Right atrium auricular region (tissue), 2 donors: ENCODE measurements around the gene CAB39. TPM values are rescaled to one million over a fixed set of nuclear protein-coding genes. Genes with fewer than 3 reads are reported as not detected.
"Not testable (repeated sequence)": the region's sequence is repeated elsewhere in the genome, so short reads cannot be mapped to it uniquely, and the experiment has no call there.

ENCODE experiments used
- DNase-seq: peaks from one replicate; pipeline ENCODE4 v3.0.0-alpha.2; 2019; ENCODE audit warnings: low spot score
- H3K27ac ChIP-seq, 2 donors: fragments of 200-600 bp; sonication (generic); 1 replicate in 1 of 2; 2 replicates in 1 of 2; pipeline ENCODE4 v1.5.1; 2016 to 2019
- H3K27me3 ChIP-seq, 2 donors: fragments of 200-600 bp; sonication (generic); one replicate each; pipeline versions ENCODE4 v1.5.1 to v1.6.0; 2017 to 2019
- H3K36me3 ChIP-seq: fragments of 200-600 bp; sonication (generic); one replicate; pipeline ENCODE4 v1.5.1; 2016
- H3K4me1 ChIP-seq, 2 donors: fragments of 200-600 bp; sonication (generic); one replicate each; pipeline versions ENCODE4 v1.5.1 to v1.6.0; 2017 to 2019
- H3K4me3 ChIP-seq, 2 donors: fragments of 200-600 bp; sonication (generic); 1 replicate in 1 of 2; 2 replicates in 1 of 2; pipeline ENCODE4 v1.5.1; 2017 to 2019; ENCODE audit warnings: mild to moderate bottlenecking in 1 of 2, moderate library complexity in 1 of 2
- H3K9me3 ChIP-seq, 2 donors: fragments of 200-600 bp; sonication (generic); one replicate each; pipeline ENCODE4 v1.5.1; 2019
- total RNA-seq, 2 donors: library from RNA; depleted of rRNA; stranded (reverse); fragments of >200 nt; gene quantifications; one replicate each; pipeline ENCODE4 v1.1.0, GENCODE V29; 2016
- TF ChIP-seq, protein P1 (sequence below), 2 donors: fragments of 200-600 bp; sonication (generic); IDR thresholded peaks; one replicate each; pipeline ENCODE4 v1.5.1; 2019; ENCODE audit warnings: antibody characterized with exemption in 2 of 2

Gene CAB39
- total RNA-seq, 2 donors from 2014 or later, result 66.1 to 81.5 TPM

DNA sequence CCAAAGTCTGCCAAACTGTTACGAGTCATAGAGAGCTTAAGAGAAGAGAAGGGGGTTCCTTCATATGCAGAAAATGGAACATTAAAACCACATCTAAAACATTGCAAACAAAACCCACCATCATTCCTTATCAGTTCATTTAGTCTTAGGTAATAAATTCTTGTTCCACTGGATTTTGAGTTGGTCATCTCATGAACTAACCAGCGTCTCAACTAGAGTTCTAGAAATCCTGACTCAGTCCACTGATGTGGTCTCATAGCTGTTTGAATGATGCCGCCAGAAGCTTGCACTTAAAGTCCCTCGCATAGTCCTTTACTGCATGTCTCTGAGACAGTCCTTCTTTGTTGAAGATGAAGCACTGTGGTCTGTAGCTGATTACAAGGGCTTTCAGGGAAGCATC lies 15.0 kb upstream of the CAB39 start:
- DNase-seq, result peak; percentile 13
- Histone ChIP-seq H3K27ac (no peak overlapping the region), H3K27me3 (no peaks in the 10 kb centered on the region), H3K36me3 (no peaks in the 10 kb centered on the region), H3K4me1 (no peaks in the 10 kb centered on the region), H3K4me3 (no peak overlapping the region), H3K9me3 (peaks cover 0 to 5% of the 10 kb centered on the region in 2 donors)
- TF ChIP-seq, protein P1, sequence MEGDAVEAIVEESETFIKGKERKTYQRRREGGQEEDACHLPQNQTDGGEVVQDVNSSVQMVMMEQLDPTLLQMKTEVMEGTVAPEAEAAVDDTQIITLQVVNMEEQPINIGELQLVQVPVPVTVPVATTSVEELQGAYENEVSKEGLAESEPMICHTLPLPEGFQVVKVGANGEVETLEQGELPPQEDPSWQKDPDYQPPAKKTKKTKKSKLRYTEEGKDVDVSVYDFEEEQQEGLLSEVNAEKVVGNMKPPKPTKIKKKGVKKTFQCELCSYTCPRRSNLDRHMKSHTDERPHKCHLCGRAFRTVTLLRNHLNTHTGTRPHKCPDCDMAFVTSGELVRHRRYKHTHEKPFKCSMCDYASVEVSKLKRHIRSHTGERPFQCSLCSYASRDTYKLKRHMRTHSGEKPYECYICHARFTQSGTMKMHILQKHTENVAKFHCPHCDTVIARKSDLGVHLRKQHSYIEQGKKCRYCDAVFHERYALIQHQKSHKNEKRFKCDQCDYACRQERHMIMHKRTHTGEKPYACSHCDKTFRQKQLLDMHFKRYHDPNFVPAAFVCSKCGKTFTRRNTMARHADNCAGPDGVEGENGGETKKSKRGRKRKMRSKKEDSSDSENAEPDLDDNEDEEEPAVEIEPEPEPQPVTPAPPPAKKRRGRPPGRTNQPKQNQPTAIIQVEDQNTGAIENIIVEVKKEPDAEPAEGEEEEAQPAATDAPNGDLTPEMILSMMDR (IDR thresholded peaks at IDR 0.05), result no peak

DNA sequence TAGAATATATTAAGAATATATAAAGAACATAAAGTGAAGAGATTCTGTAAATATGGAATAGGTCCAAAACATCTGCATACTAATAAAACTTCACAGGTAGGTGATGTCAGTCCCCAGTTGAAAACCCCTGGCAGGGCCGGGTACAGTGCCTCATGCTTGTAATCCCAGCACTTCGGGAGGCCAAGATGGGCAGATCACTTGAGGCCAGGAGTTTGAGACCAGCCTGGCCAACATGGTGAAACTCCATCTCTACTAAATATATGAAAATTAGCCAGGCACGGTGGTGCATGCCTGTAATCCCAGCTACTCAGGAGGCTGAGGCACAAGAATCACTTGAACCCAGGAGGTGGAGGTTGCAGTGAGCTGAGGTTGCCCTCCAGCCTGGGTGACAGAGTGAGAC lies 13.9 kb upstream of the CAB39 start:
- not testable (repeated sequence) for H3K27me3 ChIP-seq, H3K27ac ChIP-seq, H3K4me3 ChIP-seq, H3K4me1 ChIP-seq, H3K36me3 ChIP-seq
- H3K9me3 ChIP-seq, result peaks cover 0 to 12% of the 10 kb centered on the region in 2 donors
- peak; percentile 42 for DNase-seq

DNA sequence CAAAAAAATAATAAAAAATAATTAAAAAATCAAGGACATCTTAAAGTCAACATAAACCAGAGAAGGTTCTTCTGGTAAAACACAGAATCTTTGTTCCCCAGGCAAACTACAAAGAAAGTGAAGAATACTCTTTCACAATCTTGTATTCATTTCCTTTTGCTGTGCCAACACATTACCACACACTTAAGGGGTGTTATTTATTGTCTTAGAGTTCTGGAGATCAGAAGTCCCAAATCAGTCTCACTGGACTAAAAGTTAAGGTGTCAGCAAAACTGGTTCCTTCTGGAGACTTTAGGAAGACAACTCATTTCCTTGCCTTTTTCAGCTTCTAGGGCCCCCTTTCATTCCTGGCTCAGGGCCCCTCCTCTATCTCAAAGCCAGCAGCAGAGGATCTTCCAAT lies 12.2 kb upstream of the CAB39 start:
- Histone ChIP-seq H3K9me3 (peaks cover 0 to 12% of the 10 kb centered on the region in 2 donors), H3K36me3 (no peaks in the 10 kb centered on the region), H3K27ac (no peak overlapping the region), H3K4me1 (no peaks in the 10 kb centered on the region), H3K4me3 (no peak overlapping the region), H3K27me3 (no peaks in the 10 kb centered on the region)
- TF ChIP-seq, protein P1 (IDR thresholded peaks at IDR 0.05), result no peak
- no peak for DNase-seq

DNA sequence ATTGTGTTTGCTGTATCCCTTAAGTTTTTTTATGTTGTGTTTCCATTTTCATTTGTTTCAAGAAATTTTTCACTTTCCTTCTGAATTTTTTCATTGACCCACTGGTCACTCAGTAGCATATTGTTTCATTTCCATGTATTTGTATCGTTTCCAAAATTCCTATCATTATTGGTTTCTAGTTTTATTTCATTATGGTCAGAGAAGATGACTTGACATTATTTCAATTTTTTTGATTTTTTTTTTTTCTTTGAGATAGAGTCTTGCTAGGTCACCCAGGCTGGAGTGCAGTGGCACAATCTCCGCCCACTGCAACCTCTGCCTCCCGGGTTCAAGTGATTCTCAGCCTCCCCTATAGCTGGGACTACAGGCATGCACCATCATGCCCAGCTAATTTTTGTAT lies 11.3 kb upstream of the CAB39 start:
- TF ChIP-seq, protein P1 (IDR thresholded peaks at IDR 0.05), result no peak
- no peaks in the 10 kb centered on the region for H3K36me3 ChIP-seq
- no peak overlapping the region for H3K4me3 ChIP-seq
- no peak for DNase-seq
- H3K9me3 ChIP-seq, result peaks cover 0 to 12% of the 10 kb centered on the region in 2 donors
- H3K27me3 ChIP-seq, result no peaks in the 10 kb centered on the region
- no peaks in the 10 kb centered on the region for H3K4me1 ChIP-seq
- no peak overlapping the region for H3K27ac ChIP-seq

DNA sequence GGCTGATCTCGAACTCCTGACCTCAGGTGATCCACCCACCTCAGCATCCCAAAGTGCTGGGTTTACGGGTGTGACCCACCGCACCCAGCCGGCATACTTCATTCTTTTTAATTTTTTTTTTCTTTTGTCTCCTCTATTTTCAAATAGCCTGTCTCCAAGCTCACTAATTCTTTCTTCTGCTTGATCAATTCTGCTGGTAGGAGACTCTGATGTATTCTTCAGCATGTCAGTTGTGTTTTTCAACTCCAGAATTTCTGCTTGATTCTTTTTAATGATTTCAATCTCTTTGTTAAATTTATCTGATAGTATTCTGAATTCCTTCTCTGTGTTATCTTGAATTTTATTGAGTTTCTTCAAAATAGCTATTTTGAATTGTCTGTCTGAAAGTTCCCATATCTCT lies 10.2 kb upstream of the CAB39 start:
- H3K27me3 ChIP-seq, H3K36me3 ChIP-seq, H3K4me3 ChIP-seq, H3K27ac ChIP-seq, H3K4me1 ChIP-seq, DNase-seq: not testable (repeated sequence)
- peaks cover 0 to 12% of the 10 kb centered on the region in 2 donors for H3K9me3 ChIP-seq

DNA sequence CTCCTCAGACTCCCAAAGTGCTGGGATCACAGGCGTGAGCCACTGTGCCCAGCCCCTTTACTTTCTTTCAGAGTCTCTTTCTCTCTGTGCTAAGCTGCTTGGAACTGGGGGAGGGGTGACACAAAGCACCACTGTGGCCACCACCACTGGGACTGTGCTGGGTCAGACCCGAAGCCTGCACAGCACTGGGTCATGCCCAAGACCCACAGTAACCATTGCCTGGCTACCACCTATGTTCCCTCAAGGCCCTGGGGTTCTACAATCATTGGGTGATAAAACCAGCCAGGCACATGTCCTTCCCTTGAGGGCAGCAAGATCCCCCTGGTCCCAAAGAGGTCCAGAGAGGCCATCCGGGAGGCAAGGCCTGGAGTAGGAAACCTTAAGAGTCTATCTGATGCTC lies 9.1 kb upstream of the CAB39 start:
- peak; percentile 18 for DNase-seq
- H3K9me3 ChIP-seq, result peaks cover 0 to 12% of the 10 kb centered on the region in 2 donors
- no peak overlapping the region for H3K4me3 ChIP-seq
- TF ChIP-seq, protein P1 (IDR thresholded peaks at IDR 0.05), result no peak
- no peaks in the 10 kb centered on the region for H3K27me3 ChIP-seq
- no peaks in the 10 kb centered on the region for H3K4me1 ChIP-seq
- no peaks in the 10 kb centered on the region for H3K36me3 ChIP-seq
- H3K27ac ChIP-seq, result no peak overlapping the region

DNA sequence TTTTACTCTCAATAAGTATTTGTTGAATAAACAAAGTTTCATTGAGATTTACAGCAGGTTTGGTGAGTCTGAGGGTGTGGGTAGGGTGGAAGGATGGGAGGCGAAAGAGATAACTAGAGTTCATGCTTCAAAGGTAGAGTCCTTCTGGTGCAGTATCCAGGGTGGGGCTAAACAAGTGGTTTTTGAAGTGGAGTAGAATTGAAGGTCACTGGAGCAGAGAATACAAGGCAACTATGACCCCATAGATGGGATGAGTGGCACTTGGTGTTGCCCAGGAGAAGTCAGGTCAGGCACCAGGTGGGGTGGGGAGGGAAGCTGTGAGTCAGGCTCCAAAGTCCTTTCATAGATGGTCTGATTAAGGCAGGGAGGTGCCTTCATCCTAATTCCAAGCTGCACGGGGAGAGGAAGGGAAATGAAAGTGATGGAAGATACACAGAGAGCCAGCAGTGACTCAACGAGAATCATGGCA lies 6.6 kb upstream of the CAB39 start:
- TF ChIP-seq, protein P1 (IDR thresholded peaks at IDR 0.05), result no peak
- H3K9me3 ChIP-seq, result peaks cover 0 to 12% of the 10 kb centered on the region in 2 donors
- no peaks in the 10 kb centered on the region for H3K36me3 ChIP-seq
- DNase-seq, result no peak
- no peak overlapping the region for H3K4me3 ChIP-seq
- H3K4me1 ChIP-seq, result no peaks in the 10 kb centered on the region
- H3K27ac ChIP-seq, result no peak overlapping the region
- no peaks in the 10 kb centered on the region for H3K27me3 ChIP-seq
